NOMO-1 (cell line): ENCODE data around the gene AKAP13.
A peak's percentile ranks its signal among the peaks of the same experiment; 100 is the strongest.
"Not testable (repeated sequence)": the region's sequence is repeated elsewhere in the genome, so short reads cannot be mapped to it uniquely, and the experiment has no call there.

Experiments
- DNase-seq, 2 experiments: peaks; one replicate each; lab custom pipeline; 2025; ENCODE audit not compliant: unreplicated experiment in 2 of 2; lab: John Stamatoyannopoulos, UW

Gene AKAP13

GRCh38 chr15:85474700-85475316, 94.4 kb downstream of the AKAP13 start:
- DNase-seq, result no peak

- peak; percentile 31 to 88 for DNase-seq
Observed at GRCh38 chr15:85475317-85475701, 94.9 kb downstream of the AKAP13 start.

GRCh38 chr15:85475711-85476110, 95.3 kb downstream of the AKAP13 start:
- no peak for DNase-seq

- no peak for DNase-seq
Observed at GRCh38 chr15:85477061-85477460, 96.7 kb downstream of the AKAP13 start.

GRCh38 chr15:85477730-85478129, 97.3 kb downstream of the AKAP13 start:
- no peak for DNase-seq

GRCh38 chr15:85479071-85479647, 98.8 kb downstream of the AKAP13 start:
- no peak for DNase-seq

GRCh38 chr15:85480923-85481322, 100.5 kb downstream of the AKAP13 start:
- no peak for DNase-seq

GRCh38 chr15:85481543-85481942, 101.1 kb downstream of the AKAP13 start:
- DNase-seq, result peak; percentile 8 to 41

GRCh38 chr15:85482894-85483293, 102.5 kb downstream of the AKAP13 start:
- peak; percentile 83 to 87 for DNase-seq

- not testable (repeated sequence) for DNase-seq
Observed at GRCh38 chr15:85483955-85484354, 103.6 kb downstream of the AKAP13 start.

- not testable (repeated sequence) for DNase-seq
Observed at GRCh38 chr15:85484923-85485322, 104.5 kb downstream of the AKAP13 start.

GRCh38 chr15:85485956-85486567, 105.7 kb downstream of the AKAP13 start:
- peak; percentile 59 to 85 for DNase-seq

- not testable (repeated sequence) for DNase-seq
Observed at GRCh38 chr15:85487796-85488195, 107.4 kb downstream of the AKAP13 start.

GRCh38 chr15:85488997-85489396, 108.6 kb downstream of the AKAP13 start:
- DNase-seq, result no peak

- no peak for DNase-seq
Observed at GRCh38 chr15:85489773-85490493, 109.5 kb downstream of the AKAP13 start.

GRCh38 chr15:85490856-85491255, 110.5 kb downstream of the AKAP13 start:
- DNase-seq, result peak; percentile 25 to 33

GRCh38 chr15:85491691-85492090, 111.3 kb downstream of the AKAP13 start:
- DNase-seq, result peak in 1 of 2 experiments; percentile 6

- peak in 1 of 2 experiments; percentile 35 for DNase-seq
Observed at GRCh38 chr15:85492406-85492805, 112.0 kb downstream of the AKAP13 start.

GRCh38 chr15:85493260-85493659, 112.9 kb downstream of the AKAP13 start:
- DNase-seq, result no peak

- DNase-seq, result no peak
Observed at GRCh38 chr15:85494048-85494777, 113.8 kb downstream of the AKAP13 start.

GRCh38 chr15:85495096-85495495, 114.7 kb downstream of the AKAP13 start:
- no peak for DNase-seq
